ENCODE data around the gene ZNF418.
"Not testable (repeated sequence)": the region's sequence is repeated elsewhere in the genome, so short reads cannot be mapped to it uniquely, and the experiment has no call there.

ZNF418 gene

GRCh38 chr19:57934820-57935665 lies at the start of gene ZNF418:
Gene ZNF418, minus strand, starts transcription at chr19:57935402. Its CDS starts 1,580 bp downstream, at chr19:57933822.
- peak; percentile 80 for DNase-seq

DNA sequence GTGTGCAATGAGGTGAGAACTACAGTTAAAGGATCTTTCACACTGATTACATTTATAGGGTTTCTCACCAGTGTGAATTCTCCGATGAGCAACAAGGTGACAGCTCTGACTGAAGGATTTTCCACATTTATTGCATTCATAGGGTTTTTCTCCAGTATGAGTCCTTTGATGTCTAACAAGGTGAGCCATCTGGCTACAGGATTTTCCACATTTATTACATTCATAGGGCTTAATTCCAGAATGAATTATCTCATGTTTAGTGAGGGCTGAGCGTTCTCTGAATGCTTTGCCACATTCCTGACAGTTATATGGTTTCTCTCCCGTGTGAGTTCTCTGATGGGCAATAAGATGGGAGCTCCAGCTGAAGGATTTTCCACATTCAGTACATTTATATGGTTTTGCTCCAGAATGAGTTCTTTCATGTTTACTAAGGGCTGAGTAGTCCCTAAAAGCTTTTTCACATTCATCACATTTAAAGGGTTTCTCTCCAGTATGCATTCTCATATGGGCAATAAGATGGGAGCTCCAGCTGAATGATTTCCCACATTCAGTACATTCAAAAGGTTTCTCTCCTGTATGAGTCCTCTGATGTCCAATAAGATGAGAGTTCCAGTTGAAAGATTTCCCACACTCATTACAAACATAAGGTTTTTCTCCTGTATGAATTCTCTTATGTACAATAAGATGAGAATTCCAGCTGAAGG lies 43.5 kb upstream of the ZNF418 start:
- no peak for DNase-seq

- DNase-seq: no peak
Observed at GRCh38 chr19:57974434-57974833, 39.2 kb upstream of the ZNF418 start, which contains the start of gene C19orf18. Gene C19orf18, minus strand, starts transcription at chr19:57974534. Its CDS starts 102 bp downstream, at chr19:57974432.

DNA sequence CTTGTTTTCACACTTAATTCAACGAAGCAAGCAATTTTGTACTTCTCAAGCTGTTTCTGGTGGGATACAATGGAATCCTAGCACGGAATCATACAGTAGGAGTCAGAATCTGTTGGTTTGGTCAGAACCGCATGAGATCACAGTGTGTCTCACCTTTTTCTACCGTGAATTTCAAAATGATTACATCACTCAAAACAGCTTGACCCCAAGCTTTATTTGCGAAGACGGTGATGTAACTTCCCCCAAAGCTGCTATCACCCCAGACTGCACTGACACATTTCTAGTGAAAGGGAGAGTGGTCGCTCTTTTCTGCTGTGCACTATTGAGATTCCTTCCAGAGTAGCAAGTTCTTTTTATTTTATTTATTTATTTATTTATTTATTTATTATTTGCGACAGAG lies 29.6 kb upstream of the ZNF418 start:
- no peak for DNase-seq

- no peak for DNase-seq
Observed at GRCh38 chr19:57961785-57962184, 26.6 kb upstream of the ZNF418 start.

- no peak for DNase-seq
Observed at GRCh38 chr19:57954996-57955395, 19.8 kb upstream of the ZNF418 start.

- no peak for DNase-seq
Observed at GRCh38 chr19:57949702-57950101, 14.5 kb upstream of the ZNF418 start.

DNA sequence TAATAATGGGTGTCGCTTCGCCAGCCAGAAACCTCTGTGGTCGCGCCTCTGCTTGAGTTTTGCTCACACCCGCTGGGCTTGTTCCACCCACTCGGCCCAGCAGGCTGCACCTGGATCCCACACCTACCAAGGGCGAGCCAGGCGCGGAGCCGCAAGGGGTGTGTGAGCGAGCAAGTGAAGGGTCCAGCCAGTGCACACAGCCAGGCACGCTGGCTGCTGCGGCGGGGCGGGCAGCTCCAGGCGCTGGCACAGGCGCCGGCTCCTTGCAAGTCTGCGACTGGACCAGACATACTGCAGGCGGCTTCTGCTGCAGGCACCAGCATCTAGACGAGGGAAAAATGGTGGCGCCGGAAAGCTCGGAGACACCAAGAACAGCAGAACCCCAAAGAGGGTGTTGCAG lies 14.1 kb upstream of the ZNF418 start:
- DNase-seq: no peak

- peak; percentile 97 for DNase-seq
Observed at GRCh38 chr19:57947419-57948134, 12.4 kb upstream of the ZNF418 start, which contains the start of gene ZNF256. Gene ZNF256, minus strand, starts transcription at chr19:57947706. Its CDS starts 232 bp downstream, at chr19:57947474.

GRCh38 chr19:57947088-57947418 lies 11.9 kb upstream of the ZNF418 start:
- DNase-seq: no peak

DNA sequence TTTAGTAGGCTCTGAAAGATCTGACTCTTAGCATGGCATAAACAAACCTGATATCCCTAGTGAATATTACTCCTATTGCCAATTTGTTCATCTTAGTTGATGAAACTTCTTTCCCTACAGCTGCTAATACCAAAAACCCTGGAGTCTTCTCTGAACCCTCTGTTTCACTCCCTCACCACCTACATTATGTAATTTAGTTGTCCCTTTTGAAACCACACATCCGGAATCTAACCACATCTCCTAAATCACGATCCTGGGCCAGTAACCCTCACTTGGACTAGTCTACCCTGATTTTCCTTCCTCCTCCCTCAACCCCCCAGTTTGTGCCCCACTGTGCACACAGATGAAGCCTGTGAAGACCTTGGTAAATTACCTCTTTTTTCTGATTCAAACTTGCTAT lies 11.1 kb upstream of the ZNF418 start:
- no peak for DNase-seq

DNA sequence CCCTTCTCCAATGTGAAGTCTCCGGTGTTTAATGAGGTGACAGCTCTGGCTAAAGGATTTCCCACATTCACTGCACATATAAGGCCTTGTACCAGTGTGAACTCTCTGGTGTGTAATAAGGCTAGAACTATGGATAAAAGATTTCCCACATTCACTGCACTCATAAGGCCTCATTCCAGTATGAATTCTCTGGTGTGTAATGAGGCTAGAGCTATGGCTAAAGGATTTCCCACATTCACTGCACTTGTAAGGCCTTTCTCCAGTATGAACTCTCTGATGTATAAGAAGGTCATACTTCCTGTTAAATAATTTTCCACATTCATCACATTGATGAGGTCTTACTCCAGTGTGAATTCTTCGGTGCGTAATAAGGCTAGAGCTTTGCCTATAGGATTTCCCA lies 6.4 kb upstream of the ZNF418 start:
- no peak for DNase-seq

- DNase-seq: no peak
Observed at GRCh38 chr19:57935731-57936130, 529 bp upstream of the ZNF418 start.

DNA sequence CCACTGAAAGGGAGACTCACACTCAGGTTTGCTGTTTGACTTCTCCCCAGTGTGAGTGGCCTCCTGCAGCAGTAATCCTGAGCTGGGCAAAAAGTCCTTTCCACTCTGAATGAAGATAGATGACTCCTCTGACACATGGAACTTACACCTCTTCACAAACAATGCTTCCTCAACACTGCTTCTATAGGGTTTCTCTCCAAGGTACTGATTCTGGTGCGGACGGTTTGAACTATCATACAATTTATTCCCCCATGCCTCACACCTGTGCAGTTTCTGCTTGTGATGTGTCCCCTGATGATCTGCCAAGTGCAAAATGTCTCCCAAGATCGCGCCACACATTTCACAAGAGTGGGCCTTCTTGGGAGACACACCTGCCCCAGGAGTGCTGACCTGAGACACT lies 7.6 kb downstream of the ZNF418 start:
- DNase-seq: no peak

GRCh38 chr19:57916168-57916995 lies 18.8 kb downstream of the ZNF418 start, which contains the start of gene ZNF417:
Gene ZNF417, minus strand, starts transcription at chr19:57916592. Its CDS starts 181 bp downstream, at chr19:57916411.
- peak; percentile 95 for DNase-seq

- DNase-seq: no peak
Observed at GRCh38 chr19:57914531-57914930, 20.7 kb downstream of the ZNF418 start.

DNA sequence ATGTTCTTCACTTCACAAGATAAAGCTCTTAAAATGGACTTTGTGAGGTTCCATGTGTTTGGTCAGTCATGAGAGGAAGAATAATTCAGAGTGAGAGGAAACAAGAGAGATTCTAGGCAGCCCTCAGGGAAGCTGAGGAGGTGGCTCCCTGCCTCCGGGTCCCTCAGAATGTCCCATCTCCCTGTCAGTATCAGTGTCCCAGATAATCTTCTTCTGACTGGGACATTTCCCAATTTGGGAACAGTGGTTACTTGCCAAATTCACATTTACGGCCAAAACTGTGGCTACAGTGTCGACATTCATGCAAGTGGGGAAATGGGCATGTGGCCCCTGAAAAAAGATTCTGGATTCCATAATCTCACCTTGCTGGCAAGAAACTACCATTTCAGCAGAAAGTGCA lies 27.8 kb downstream of the ZNF418 start:
- DNase-seq: no peak

DNA sequence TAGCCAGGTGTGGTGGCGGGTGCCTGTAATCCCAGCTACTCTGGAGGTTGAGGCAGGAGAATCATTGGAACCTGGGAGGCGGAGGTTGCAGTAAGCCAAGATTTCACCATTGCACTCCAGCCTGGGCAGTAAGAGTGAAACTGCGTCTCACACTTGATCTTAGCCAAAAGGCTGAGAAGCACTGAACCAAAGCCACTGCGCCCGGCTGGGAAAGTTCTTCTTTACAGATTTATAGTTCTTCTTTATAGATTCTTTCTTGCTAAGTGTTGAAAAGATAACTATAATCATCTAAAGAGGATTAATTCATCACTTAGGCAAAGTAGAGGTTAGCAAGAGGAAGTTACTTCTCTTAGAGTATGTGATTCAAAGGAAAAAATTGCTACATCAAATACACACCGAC lies 29.9 kb downstream of the ZNF418 start:
- no peak for DNase-seq

DNA sequence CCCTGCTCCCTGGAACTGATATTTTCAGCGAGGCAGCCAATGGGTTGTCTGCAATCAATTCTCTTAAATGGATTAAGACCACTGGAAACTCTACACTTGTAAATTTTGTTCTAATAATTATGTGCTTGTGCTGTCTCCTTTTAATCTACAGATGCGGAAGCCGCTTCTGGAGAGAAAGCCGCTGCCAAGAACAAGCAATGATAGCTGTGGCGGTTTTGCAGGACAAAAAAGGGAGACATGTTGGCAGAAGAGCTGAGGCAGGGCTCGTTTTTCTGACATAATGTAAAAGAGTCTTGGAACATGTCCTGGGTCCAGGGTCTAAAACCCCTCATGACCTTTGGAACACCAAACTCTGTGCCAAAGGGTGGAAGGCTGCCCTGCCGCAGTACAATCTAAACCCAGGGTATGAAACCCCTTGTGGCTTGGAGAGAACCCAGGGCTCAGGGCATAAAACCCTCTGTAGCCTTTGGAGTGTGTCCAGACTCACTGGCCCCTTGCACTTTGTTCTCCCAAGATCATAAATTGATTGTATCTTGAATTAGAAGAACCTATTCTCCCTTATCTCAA lies 31.5 kb downstream of the ZNF418 start:
- DNase-seq: no peak

DNA sequence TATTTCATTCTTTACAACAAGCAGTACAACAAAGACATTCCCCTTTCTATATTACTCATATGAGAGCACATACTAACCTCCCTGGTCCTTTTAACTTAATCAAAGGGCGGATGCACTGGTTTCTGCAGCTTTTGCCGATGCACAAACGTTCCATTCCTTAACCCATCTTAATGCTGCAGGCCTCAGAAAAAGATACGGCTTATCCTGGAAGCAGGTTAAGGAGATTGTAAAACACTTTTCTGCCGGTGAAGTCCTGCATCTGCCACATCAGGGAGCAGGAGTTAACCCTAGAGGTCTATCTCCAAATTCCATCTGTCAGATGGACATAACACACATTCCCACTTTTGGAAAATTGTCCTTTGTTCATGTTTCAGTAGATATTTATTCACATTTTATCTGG lies 34.9 kb downstream of the ZNF418 start:
- no peak for DNase-seq

GRCh38 chr19:57890706-57891105 lies 44.5 kb downstream of the ZNF418 start:
- DNase-seq: not testable (repeated sequence)

All from right hindlimb (tissue), 1 donor.